Loucy (cell line): Measurements from ENCODE around the gene SH3BP4.

Experiments
- H2AFZ ChIP-seq: fragments of 200-600 bp; sonication (generic); 2 replicates; pipeline ENCODE4 v1.6.0; 2016; ENCODE audit warnings: antibody characterized with exemption, mild to moderate bottlenecking, low read length, moderate library complexity
- H3F3A ChIP-seq: fragments of 200-600 bp; 2 replicates; pipeline ENCODE4 v1.6.0; 2016; ENCODE audit warnings: antibody characterized with exemption, low read depth, mild to moderate bottlenecking
- H3K27me3 ChIP-seq: fragments of 200-600 bp; sonication (generic); 2 replicates; pipeline ENCODE4 v1.6.1; 2014; ENCODE audit warnings: low read length, mild to moderate bottlenecking; ENCODE audit not compliant: insufficient read depth, poor library complexity, severe bottlenecking
- H3K36me3 ChIP-seq: fragments of 200-600 bp; sonication (generic); 2 replicates; pipeline ENCODE4 v1.6.1; 2016; ENCODE audit warnings: low read length; ENCODE audit not compliant: insufficient read depth
- H3K4me1 ChIP-seq: fragments of 200-600 bp; sonication (generic); 2 replicates; pipeline ENCODE4 v1.5.1; 2014; ENCODE audit warnings: low read length, mild to moderate bottlenecking; ENCODE audit not compliant: insufficient read depth, poor library complexity, severe bottlenecking
- H3K4me2 ChIP-seq: fragments of 200-600 bp; sonication (generic); 2 replicates; pipeline ENCODE4 v1.6.0; 2014; ENCODE audit warnings: antibody characterized with exemption, low read length, low read depth, mild to moderate bottlenecking; ENCODE audit not compliant: poor library complexity, severe bottlenecking
- H3K4me3 ChIP-seq: fragments of 200-600 bp; sonication (generic); 2 replicates; pipeline ENCODE4 v1.5.1; 2014; ENCODE audit warnings: low read length, mild to moderate bottlenecking, mixed read lengths; ENCODE audit not compliant: poor library complexity, severe bottlenecking
- H3K79me2 ChIP-seq: fragments of 200-600 bp; sonication (generic); 2 replicates; pipeline ENCODE4 v1.6.1; 2014; ENCODE audit warnings: low read length; ENCODE audit not compliant: insufficient read depth
- H3K9ac ChIP-seq: fragments of 200-600 bp; sonication (generic); 2 replicates; pipeline ENCODE4 v1.6.0; 2014; ENCODE audit warnings: mild to moderate bottlenecking, low read depth, low read length, moderate library complexity; ENCODE audit not compliant: poor library complexity, severe bottlenecking
- H3K9me2 ChIP-seq: fragments of 200-600 bp; sonication (generic); replicated peaks from 2 replicates; pipeline ENCODE4 v1.6.1; 2016; ENCODE audit warnings: low read depth, low read length, mixed read lengths
- H3K9me3 ChIP-seq: fragments of 200-600 bp; sonication (generic); 2 replicates; pipeline ENCODE4 v1.6.1; 2014; ENCODE audit warnings: mild to moderate bottlenecking, antibody characterized with exemption, low read length, low read depth; ENCODE audit not compliant: insufficient read depth
- H4K20me1 ChIP-seq: fragments of 200-600 bp; sonication (generic); 2 replicates; pipeline ENCODE4 v1.6.0; 2014; ENCODE audit warnings: antibody characterized with exemption, low read length, mild to moderate bottlenecking; ENCODE audit not compliant: insufficient read depth, poor library complexity, severe bottlenecking
- CTCF ChIP-seq: fragments of 200-600 bp; sonication (generic); conservative IDR thresholded peaks from 2 replicates; pipeline ENCODE4 v1.5.1; 2014; ENCODE audit warnings: mild to moderate bottlenecking, antibody characterized with exemption, low read length
- EZH2phosphoT487 ChIP-seq: fragments of 200-600 bp; IDR thresholded peaks from 2 replicates; pipeline ENCODE4 v1.6.1; 2018; ENCODE audit warnings: antibody characterized with exemption, mild to moderate bottlenecking, moderate library complexity, borderline replicate concordance

SH3BP4 gene

GRCh38 chr2:234973008-234973407, 21.2 kb downstream of the SH3BP4 start:
- H3K27me3 ChIP-seq, result no peaks in the 10 kb centered on the region
- H3K36me3 ChIP-seq, result no peaks in the 10 kb centered on the region
- no peak for TF ChIP-seq EZH2phosphoT487
- no peak for TF ChIP-seq CTCF
- no peaks in the 10 kb centered on the region for H3K9me3 ChIP-seq
- no peaks in the 10 kb centered on the region for H3K9me2 ChIP-seq
- H3K4me3 ChIP-seq, result no peak overlapping the region
- no peaks in the 10 kb centered on the region for H3K79me2 ChIP-seq
- H3F3A ChIP-seq, result no peaks in the 10 kb centered on the region
- no peaks in the 10 kb centered on the region for H4K20me1 ChIP-seq
- peaks cover 5% of the 10 kb centered on the region for H3K4me1 ChIP-seq
- no peak overlapping the region for H3K4me2 ChIP-seq
- H2AFZ ChIP-seq, result no peak overlapping the region
- H3K9ac ChIP-seq, result no peak overlapping the region

- no peak overlapping the region for H3K4me2 ChIP-seq
- TF ChIP-seq EZH2phosphoT487 (no peak), CTCF (no peak)
- H3K36me3 ChIP-seq, result no peaks in the 10 kb centered on the region
- peaks cover 5% of the 10 kb centered on the region for H3K4me1 ChIP-seq
- no peaks in the 10 kb centered on the region for H4K20me1 ChIP-seq
- H3K79me2 ChIP-seq, result no peaks in the 10 kb centered on the region
- H2AFZ ChIP-seq, result no peak overlapping the region
- no peak overlapping the region for H3K9ac ChIP-seq
- H3K4me3 ChIP-seq, result no peak overlapping the region
- no peaks in the 10 kb centered on the region for H3K9me3 ChIP-seq
- H3K27me3 ChIP-seq, result no peaks in the 10 kb centered on the region
- no peaks in the 10 kb centered on the region for H3F3A ChIP-seq
- H3K9me2 ChIP-seq, result no peaks in the 10 kb centered on the region
Observed at GRCh38 chr2:234974501-234975385, 22.9 kb downstream of the SH3BP4 start.

- no peak overlapping the region for H3K4me2 ChIP-seq
- H3K79me2 ChIP-seq, result no peaks in the 10 kb centered on the region
Observed at GRCh38 chr2:234975611-234976010, 23.8 kb downstream of the SH3BP4 start.

More at GRCh38 chr2:234975611-234976010, 23.8 kb downstream of the SH3BP4 start:
- Histone ChIP-seq H3K9me2 (no peaks in the 10 kb centered on the region), H3K9me3 (no peaks in the 10 kb centered on the region), H4K20me1 (no peaks in the 10 kb centered on the region), H3K36me3 (no peaks in the 10 kb centered on the region), H3K4me1 (peaks cover 5% of the 10 kb centered on the region), H3K4me3 (no peak overlapping the region), H3K27me3 (no peaks in the 10 kb centered on the region), H2AFZ (no peak overlapping the region), H3F3A (no peaks in the 10 kb centered on the region), H3K9ac (no peak overlapping the region)
- TF ChIP-seq CTCF (no peak), EZH2phosphoT487 (no peak)
